WTC11 (cell line): Measurements from ENCODE around the gene IFT122.

Source experiments
- CTCF ChIP-seq: fragments of 200-600 bp; IDR thresholded peaks from 2 replicates; pipeline ENCODE4 v1.8.0; 2022; ENCODE audit warnings: antibody characterized with exemption
- KAT7 ChIP-seq: sonication (generic); formaldehyde crosslinking; IDR thresholded peaks from 2 replicates; pipeline ENCODE4 v1.8.1; 2023; ENCODE audit warnings: missing genetic modification reagents, mild to moderate bottlenecking, borderline replicate concordance
- NR2C2 ChIP-seq: sonication (generic); formaldehyde crosslinking; IDR thresholded peaks from 2 replicates; pipeline ENCODE4 v1.8.0; 2022; ENCODE audit warnings: mild to moderate bottlenecking, missing genetic modification reagents
- RORB ChIP-seq: fragments of 250-450 bp; sonication (Bioruptor Pico); IDR thresholded peaks from 2 replicates; pipeline ENCODE4 v1.9.0; 2021; ENCODE audit warnings: mild to moderate bottlenecking
- SP1 ChIP-seq: sonication (generic); formaldehyde crosslinking; conservative IDR thresholded peaks from 2 replicates; pipeline ENCODE4 v1.8.1; 2022; ENCODE audit warnings: missing genetic modification reagents
- TF ChIP-seq, protein P1 (sequence below): sonication (generic); formaldehyde crosslinking; IDR thresholded peaks from 2 replicates; pipeline ENCODE4 v1.8.1; 2023; ENCODE audit warnings: mild to moderate bottlenecking, missing genetic modification reagents, moderate library complexity

DNA sequence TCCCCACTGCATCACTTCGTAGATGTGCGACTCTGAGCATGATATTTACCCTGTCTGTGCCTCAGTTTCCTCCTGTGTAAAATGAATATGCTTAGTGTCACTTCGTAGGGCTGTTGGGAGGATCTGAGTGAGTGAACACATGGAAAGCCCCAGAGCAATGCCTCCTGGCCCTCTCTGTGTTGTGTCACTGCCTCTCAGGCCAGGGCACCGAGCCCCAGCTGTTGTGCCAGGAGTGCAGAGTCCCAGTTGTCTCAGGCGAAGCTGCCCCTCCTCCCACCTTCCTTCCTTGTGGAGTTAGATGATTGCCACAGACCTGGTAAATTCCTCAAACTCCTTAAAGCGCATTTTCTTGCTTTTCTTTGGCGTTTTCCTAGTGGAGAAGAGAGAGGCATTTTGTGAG lies 37.8 kb upstream of the IFT122 start:
- TF ChIP-seq CTCF (no peak), SP1 (no peak), RORB (CRISPR knock-in tag) (no peak), NR2C2 (no peak), KAT7 (CRISPR knock-in tag) (no peak)
- TF ChIP-seq, protein P1, sequence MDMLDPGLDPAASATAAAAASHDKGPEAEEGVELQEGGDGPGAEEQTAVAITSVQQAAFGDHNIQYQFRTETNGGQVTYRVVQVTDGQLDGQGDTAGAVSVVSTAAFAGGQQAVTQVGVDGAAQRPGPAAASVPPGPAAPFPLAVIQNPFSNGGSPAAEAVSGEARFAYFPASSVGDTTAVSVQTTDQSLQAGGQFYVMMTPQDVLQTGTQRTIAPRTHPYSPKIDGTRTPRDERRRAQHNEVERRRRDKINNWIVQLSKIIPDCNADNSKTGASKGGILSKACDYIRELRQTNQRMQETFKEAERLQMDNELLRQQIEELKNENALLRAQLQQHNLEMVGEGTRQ (CRISPR knock-in tag): no peak
